GM23248 (cell line): ENCODE data around the gene LRRC72. TPM values are rescaled to one million over a fixed set of nuclear protein-coding genes. Genes with fewer than 3 reads are reported as not detected.

Experiments
- DNase-seq: peaks from one replicate; pipeline ENCODE4 v3.0.0-alpha.2; 2015
- H2AFZ ChIP-seq: fragments of 200-600 bp; sonication (generic); 2 replicates; pipeline ENCODE4 v1.6.1; 2016; ENCODE audit warnings: antibody characterized with exemption
- H3F3A ChIP-seq: fragments of 200-600 bp; sonication (generic); 2 replicates; pipeline ENCODE4 v1.6.1; 2016; ENCODE audit warnings: mild to moderate bottlenecking, antibody characterized with exemption, mixed run types; ENCODE audit not compliant: insufficient read depth
- H3K27ac ChIP-seq: fragments of 200-600 bp; sonication (generic); 2 replicates; pipeline ENCODE4 v1.5.1; 2016; ENCODE audit warnings: mild to moderate bottlenecking
- H3K27me3 ChIP-seq: fragments of 200-600 bp; sonication (generic); replicated peaks from 2 replicates; pipeline ENCODE4 v1.6.1; 2016; ENCODE audit warnings: mild to moderate bottlenecking; ENCODE audit not compliant: insufficient read depth
- H3K36me3 ChIP-seq: fragments of 200-600 bp; sonication (generic); 2 replicates; pipeline ENCODE4 v1.6.1; 2016; ENCODE audit warnings: low read depth, mild to moderate bottlenecking
- H3K4me1 ChIP-seq: fragments of 200-600 bp; sonication (generic); 2 replicates; pipeline ENCODE4 v1.6.1; 2016; ENCODE audit warnings: mild to moderate bottlenecking; ENCODE audit not compliant: insufficient read depth
- H3K4me2 ChIP-seq: fragments of 200-600 bp; sonication (generic); one replicate; pipeline ENCODE4 v1.6.1; 2016; ENCODE audit warnings: mild to moderate bottlenecking; ENCODE audit not compliant: unreplicated experiment
- H3K4me3 ChIP-seq: fragments of 200-600 bp; sonication (generic); 2 replicates; pipeline ENCODE4 v1.5.1; 2016; ENCODE audit warnings: mild to moderate bottlenecking
- H3K79me2 ChIP-seq: fragments of 200-600 bp; sonication (generic); 2 replicates; pipeline ENCODE4 v1.6.1; 2016; ENCODE audit warnings: mild to moderate bottlenecking; ENCODE audit not compliant: insufficient read depth
- H3K9ac ChIP-seq: fragments of 200-600 bp; sonication (generic); 2 replicates; pipeline ENCODE4 v1.6.1; 2016; ENCODE audit warnings: mild to moderate bottlenecking
- H3K9me2 ChIP-seq: fragments of 200-600 bp; sonication (generic); 2 replicates; pipeline ENCODE4 v1.6.1; 2016; ENCODE audit warnings: mixed run types, mild to moderate bottlenecking, moderate library complexity; ENCODE audit not compliant: insufficient read depth
- H3K9me3 ChIP-seq: fragments of 200-600 bp; sonication (generic); one replicate; pipeline ENCODE4 v1.6.1; 2017; ENCODE audit warnings: low read depth
- H4K20me1 ChIP-seq: fragments of 200-600 bp; sonication (generic); 2 replicates; pipeline ENCODE4 v1.6.0; 2016; ENCODE audit not compliant: insufficient read depth
- EZH2 ChIP-seq: fragments of 200-600 bp; sonication (generic); IDR thresholded peaks from 2 replicates; pipeline ENCODE4 v1.6.1; 2018; ENCODE audit warnings: antibody characterized with exemption, mild to moderate bottlenecking; ENCODE audit not compliant: insufficient read depth, poor library complexity, severe bottlenecking
- EZH2phosphoT487 ChIP-seq: fragments of 200-600 bp; sonication (generic); IDR thresholded peaks from 2 replicates; pipeline ENCODE4 v1.6.1; 2018; ENCODE audit warnings: antibody characterized with exemption, moderate library complexity, mild to moderate bottlenecking, low read depth; ENCODE audit not compliant: insufficient read depth
- WGBS, 2 experiments: methylation state at CpG; one replicate each; pipeline ENCODE4 v1.1.6; 2015 to 2017; ENCODE audit warnings: low lambda C conversion rate in 2 of 2, low coverage in 1 of 2; ENCODE audit errors: missing lambda C conversion rate in 2 of 2; 5-methylcytosine and 5-hydroxymethylcytosine counted together
- in situ Hi-C: fragments of 300-500 bp; cut with MboI; formaldehyde crosslinking; loops from 2 replicates; pipeline ENCODE4 v1.15.0; 2020
- polyA plus RNA-seq: library from polyadenylated mRNA; unstranded; fragments of >200 nt; fragmentation: Nextera tagmentation; extraction: Ambion mirVana; gene quantifications from 2 replicates; pipeline ENCODE4 v1.2.1, GENCODE V29; 2016
- total RNA-seq: library from RNA; depleted of rRNA; stranded (reverse); fragments of >200 nt; shearing (Covaris generic); gene quantifications from 2 replicates; pipeline ENCODE4 v1.2.3, GENCODE V29; 2014; rRNA removed

The LRRC72 gene
- total RNA-seq (not detected in 2 replicates), polyA plus RNA-seq (not detected in 2 replicates)

- Histone ChIP-seq H3K4me2 (no peak within 1 kb of the TSS), H3K36me3 (no peaks in the 10 kb centered on the region), H4K20me1 (no peaks in the 10 kb centered on the region), H3K9ac (no peak within 1 kb of the TSS), H3K27ac (no peak within 1 kb of the TSS), H3K27me3 (no peaks in the 10 kb centered on the region), H2AFZ (no peak within 1 kb of the TSS), H3K9me2 (no peaks in the 10 kb centered on the region), H3K4me1 (no peaks in the 10 kb centered on the region), H3K4me3 (no peak within 1 kb of the TSS), H3F3A (no peaks in the 10 kb centered on the region), H3K79me2 (no peaks in the 10 kb centered on the region), H3K9me3 (no peaks in the 10 kb centered on the region)
- WGBS, 2 experiments: 92% methylated on average over 22 to 31 of the region's 31 CpGs
- no peak for DNase-seq
- in situ Hi-C loops: no loop called here
- no peak for TF ChIP-seq EZH2phosphoT487
- no peak for TF ChIP-seq EZH2
These were observed at the start of gene LRRC72 for GRCh38 chr7:16526742-16527540. Gene LRRC72 (plus strand): TSS chr7:16526825. CDS start chr7:16526953, 128 bp downstream.

GRCh38 chr7:16479161-16479560 is 47.5 kb upstream of the LRRC72 start:
- Histone ChIP-seq H3K4me1 (no peaks in the 10 kb centered on the region), H3K9ac (no peak overlapping the region), H3K27me3 (no peaks in the 10 kb centered on the region), H3K9me3 (no peaks in the 10 kb centered on the region), H3K4me3 (no peak overlapping the region), H3K4me2 (no peak overlapping the region), H3F3A (no peaks in the 10 kb centered on the region), H2AFZ (no peak overlapping the region), H4K20me1 (no peaks in the 10 kb centered on the region), H3K27ac (no peak overlapping the region), H3K79me2 (no peaks in the 10 kb centered on the region), H3K9me2 (peaks cover 4% of the 10 kb centered on the region; the same call in 1 of the 2 replicates), H3K36me3 (no peaks in the 10 kb centered on the region)
- in situ Hi-C loops: no loop called here
- 74 to 82% methylated on average over 4 of the region's 4 CpGs for WGBS, 2 experiments
- no peak for DNase-seq
- no peak for TF ChIP-seq EZH2phosphoT487
- no peak for TF ChIP-seq EZH2

- DNase-seq: no peak
These were observed 47.0 kb upstream of the LRRC72 start for GRCh38 chr7:16479591-16479990.

DNA sequence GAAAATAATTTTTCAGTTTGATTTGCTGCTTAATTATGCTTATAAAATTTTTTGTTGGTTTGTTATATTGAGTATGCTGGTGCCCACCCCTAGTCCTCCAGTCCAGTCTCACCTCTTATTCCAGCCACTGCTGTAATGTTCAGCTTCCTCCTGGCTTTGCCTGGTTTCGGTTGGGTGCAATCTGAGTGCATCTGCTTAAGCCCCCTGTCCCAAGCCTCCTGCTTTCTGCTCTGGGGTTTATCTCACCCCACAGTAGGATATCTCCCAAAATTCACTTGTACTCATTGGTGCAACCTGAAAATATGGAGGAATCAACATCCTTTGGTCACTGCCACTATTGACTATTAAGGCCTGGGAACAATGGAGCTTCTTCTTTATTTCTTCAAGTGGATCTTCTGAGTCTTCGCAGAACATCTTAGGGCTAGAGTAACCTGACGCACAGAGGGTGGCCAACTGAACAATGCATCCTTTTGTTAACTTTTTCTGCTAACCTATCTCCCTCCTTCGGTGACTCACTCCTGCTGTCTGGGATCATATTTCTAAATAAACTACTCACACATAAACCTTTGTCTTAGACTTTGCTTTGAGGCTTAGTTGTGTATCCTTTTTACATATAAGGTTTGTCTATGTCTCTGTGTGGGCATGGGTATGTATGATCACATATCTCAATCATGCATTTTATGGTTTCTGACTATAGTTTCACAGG is 42.0 kb upstream of the LRRC72 start:
- Histone ChIP-seq H3K27ac (no peak overlapping the region), H3K9me2 (no peaks in the 10 kb centered on the region), H3K36me3 (no peaks in the 10 kb centered on the region), H3K79me2 (no peaks in the 10 kb centered on the region), H4K20me1 (no peaks in the 10 kb centered on the region), H3K4me3 (no peak overlapping the region), H3K9ac (no peak overlapping the region), H3K4me1 (0 out of 2 replicates have a peak, but pooled peaks cover 5% of the 10 kb centered on the region), H3K4me2 (no peak overlapping the region), H3F3A (no peaks in the 10 kb centered on the region), H2AFZ (no peak overlapping the region), H3K27me3 (no peaks in the 10 kb centered on the region), H3K9me3 (no peaks in the 10 kb centered on the region)
- 81 to 82% methylated on average over 4 of the region's 4 CpGs for WGBS, 2 experiments
- TF ChIP-seq EZH2 (no peak), EZH2phosphoT487 (no peak)
- in situ Hi-C loops: no loop called here
- peak; percentile 42 for DNase-seq

More at GRCh38 chr7:16479591-16479990, 47.0 kb upstream of the LRRC72 start:
- Histone ChIP-seq H3K9me2 (no peaks in the 10 kb centered on the region), H3K9ac (no peak overlapping the region), H3F3A (no peaks in the 10 kb centered on the region), H3K27ac (no peak overlapping the region), H2AFZ (no peak overlapping the region), H3K4me1 (0 out of 2 replicates have a peak, but pooled peaks cover 2% of the 10 kb centered on the region), H3K4me2 (no peak overlapping the region), H4K20me1 (no peaks in the 10 kb centered on the region), H3K79me2 (no peaks in the 10 kb centered on the region), H3K4me3 (no peak overlapping the region), H3K36me3 (no peaks in the 10 kb centered on the region), H3K9me3 (no peaks in the 10 kb centered on the region), H3K27me3 (no peaks in the 10 kb centered on the region)
- TF ChIP-seq EZH2 (no peak), EZH2phosphoT487 (no peak)
- WGBS, 2 experiments: 60 to 70% methylated on average over 7 of the region's 7 CpGs
- in situ Hi-C loops: no loop called here
